ENCODE data around the gene ACSF2. TPM values are rescaled to one million over a fixed set of nuclear protein-coding genes. Genes with fewer than 3 reads are reported as not detected.
"Not testable (repeated sequence)": the region's sequence is repeated elsewhere in the genome, so short reads cannot be mapped to it uniquely, and the experiment has no call there.

The ACSF2 gene
- total RNA-seq, 1 experiment from 2014 or later = 12.2 TPM

DNA sequence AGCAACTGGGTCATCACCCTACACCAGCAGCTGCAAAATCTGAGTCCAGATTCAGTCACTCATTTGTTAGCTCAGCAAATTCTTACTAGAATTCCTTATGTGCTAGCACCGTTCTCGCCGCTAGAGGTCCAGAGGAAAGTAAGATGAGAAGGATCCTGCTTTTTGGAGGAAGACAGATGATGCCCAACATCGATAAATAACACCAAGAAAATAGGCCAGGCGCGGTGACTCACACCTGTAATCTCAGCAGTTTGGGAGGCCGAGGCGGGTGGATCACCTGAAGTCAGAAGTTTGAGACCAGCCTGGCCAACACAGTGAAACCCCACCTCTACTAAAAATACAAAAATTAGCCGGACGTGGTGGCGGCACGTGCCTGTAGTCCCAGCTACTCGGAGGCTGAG lies 46.7 kb downstream of the ACSF2 start:
- not testable (repeated sequence) for H3K4me3 Mint-ChIP-seq; H4K91ac ChIP-seq (ENCODE audit: insufficient read length, low read depth, low read length); H3K27ac ChIP-seq (ENCODE audit: insufficient read length, low read depth, low read length); H2BK12ac ChIP-seq (ENCODE audit: insufficient read length, low read depth, low read length); H3K36me3 Mint-ChIP-seq (ENCODE audit: insufficient read depth in 1 of 3, low read depth in 3 of 3); H2BK20ac ChIP-seq (ENCODE audit: low read depth, low read length, poor library complexity, severe bottlenecking); H3K27ac Mint-ChIP-seq; H3K4me1 ChIP-seq (ENCODE audit: insufficient read depth, low read length); DNase-seq; H3K23ac ChIP-seq (ENCODE audit: insufficient read length, low read depth, low read length); H2AK5ac ChIP-seq (ENCODE audit: insufficient read length, low read length); H3K4me2 ChIP-seq (ENCODE audit: insufficient read depth, insufficient read length, low read length); H3K79me2 ChIP-seq (ENCODE audit: insufficient read depth, low read length); H2BK15ac ChIP-seq (ENCODE audit: low read depth, low read length); H3K9me3 Mint-ChIP-seq; H3K9ac ChIP-seq (ENCODE audit: extremely low read depth, insufficient read length, low read length); H3K18ac ChIP-seq (ENCODE audit: insufficient read length, low read depth, low read length); H3K14ac ChIP-seq (ENCODE audit: insufficient read depth, low read length); H4K5ac ChIP-seq (ENCODE audit: insufficient read length, low read depth, low read length); H3K56ac ChIP-seq (ENCODE audit: insufficient read length, low read depth, low read length); H3K9me3 ChIP-seq (ENCODE audit: control insufficient read depth, low read depth, low read length); H4K20me1 ChIP-seq (ENCODE audit: control insufficient read depth, insufficient read depth, insufficient read length); H2BK120ac ChIP-seq (ENCODE audit: low read depth, low read length, poor library complexity, severe bottlenecking); H3K4ac ChIP-seq (ENCODE audit: low read depth, low read length); H3K79me1 ChIP-seq (ENCODE audit: insufficient read depth, low read depth, low read length, poor library complexity, severe bottlenecking); H3T11ph ChIP-seq (ENCODE audit: low read length); H4K8ac ChIP-seq (replicated peaks; ENCODE audit: insufficient read length, low read depth, low read length); H2AFZ ChIP-seq (ENCODE audit: low read length); H2BK5ac ChIP-seq (ENCODE audit: insufficient read length, low read length); H3K23me2 ChIP-seq (ENCODE audit: insufficient read length, low read depth, low read length, poor library complexity, severe bottlenecking); H3K27me3 ChIP-seq (ENCODE audit: insufficient read depth, low read length)
- WGBS (ENCODE audit: extremely low coverage, insufficient read length, low lambda C conversion rate) = no CpG with 5 or more reads among the region's 13 CpGs
- Mint-ChIP-seq H3K27me3 (ENCODE audit: low read depth) (peaks cover 34% of the 10 kb centered on the region), H3K4me1 (peaks cover 7 to 24% of the 10 kb centered on the region in 2 experiments)
- TF ChIP-seq, protein P1, sequence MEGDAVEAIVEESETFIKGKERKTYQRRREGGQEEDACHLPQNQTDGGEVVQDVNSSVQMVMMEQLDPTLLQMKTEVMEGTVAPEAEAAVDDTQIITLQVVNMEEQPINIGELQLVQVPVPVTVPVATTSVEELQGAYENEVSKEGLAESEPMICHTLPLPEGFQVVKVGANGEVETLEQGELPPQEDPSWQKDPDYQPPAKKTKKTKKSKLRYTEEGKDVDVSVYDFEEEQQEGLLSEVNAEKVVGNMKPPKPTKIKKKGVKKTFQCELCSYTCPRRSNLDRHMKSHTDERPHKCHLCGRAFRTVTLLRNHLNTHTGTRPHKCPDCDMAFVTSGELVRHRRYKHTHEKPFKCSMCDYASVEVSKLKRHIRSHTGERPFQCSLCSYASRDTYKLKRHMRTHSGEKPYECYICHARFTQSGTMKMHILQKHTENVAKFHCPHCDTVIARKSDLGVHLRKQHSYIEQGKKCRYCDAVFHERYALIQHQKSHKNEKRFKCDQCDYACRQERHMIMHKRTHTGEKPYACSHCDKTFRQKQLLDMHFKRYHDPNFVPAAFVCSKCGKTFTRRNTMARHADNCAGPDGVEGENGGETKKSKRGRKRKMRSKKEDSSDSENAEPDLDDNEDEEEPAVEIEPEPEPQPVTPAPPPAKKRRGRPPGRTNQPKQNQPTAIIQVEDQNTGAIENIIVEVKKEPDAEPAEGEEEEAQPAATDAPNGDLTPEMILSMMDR (conservative IDR thresholded peaks at IDR 0.05) = peak; percentile 47
